ENCODE measurements around the gene LTBP1.
A peak's percentile ranks its signal among the peaks of the same experiment; 100 is the strongest.

LTBP1 gene

DNA sequence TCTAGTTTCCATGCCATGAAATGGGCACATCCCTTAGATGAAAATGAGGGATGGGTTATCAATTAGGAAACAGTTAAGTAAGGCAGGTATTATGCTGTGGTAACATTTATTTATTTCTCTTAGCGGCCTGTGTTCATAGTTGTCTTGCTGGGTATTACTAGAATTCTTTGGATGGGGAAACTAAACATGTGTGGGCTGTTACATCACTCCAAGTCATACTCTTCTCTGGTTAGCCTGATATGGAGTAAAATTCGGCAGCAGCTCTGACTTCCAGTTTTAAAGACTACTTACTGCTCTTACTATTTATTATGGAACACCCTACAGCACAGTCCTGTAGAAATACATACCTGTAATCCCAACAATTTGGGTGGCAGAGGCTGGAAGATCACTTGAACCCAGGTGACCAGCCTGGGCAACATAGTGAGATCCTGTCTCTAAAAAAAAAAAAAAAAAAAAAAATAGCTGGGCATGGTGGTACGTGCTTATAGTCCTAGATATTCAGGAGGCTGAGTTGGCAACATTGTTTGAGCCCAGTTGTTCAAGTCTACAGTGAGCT lies 496.6 kb downstream of the LTBP1 start:
- H3K4me1 ChIP-seq (ENCODE audit: low read depth, poor library complexity, severe bottlenecking), result peaks cover 14% of the 10 kb centered on the region
- no peaks in the 10 kb centered on the region for H3K27me3 ChIP-seq (ENCODE audit: insufficient read depth, low read depth)
- TF ChIP-seq, protein P1, sequence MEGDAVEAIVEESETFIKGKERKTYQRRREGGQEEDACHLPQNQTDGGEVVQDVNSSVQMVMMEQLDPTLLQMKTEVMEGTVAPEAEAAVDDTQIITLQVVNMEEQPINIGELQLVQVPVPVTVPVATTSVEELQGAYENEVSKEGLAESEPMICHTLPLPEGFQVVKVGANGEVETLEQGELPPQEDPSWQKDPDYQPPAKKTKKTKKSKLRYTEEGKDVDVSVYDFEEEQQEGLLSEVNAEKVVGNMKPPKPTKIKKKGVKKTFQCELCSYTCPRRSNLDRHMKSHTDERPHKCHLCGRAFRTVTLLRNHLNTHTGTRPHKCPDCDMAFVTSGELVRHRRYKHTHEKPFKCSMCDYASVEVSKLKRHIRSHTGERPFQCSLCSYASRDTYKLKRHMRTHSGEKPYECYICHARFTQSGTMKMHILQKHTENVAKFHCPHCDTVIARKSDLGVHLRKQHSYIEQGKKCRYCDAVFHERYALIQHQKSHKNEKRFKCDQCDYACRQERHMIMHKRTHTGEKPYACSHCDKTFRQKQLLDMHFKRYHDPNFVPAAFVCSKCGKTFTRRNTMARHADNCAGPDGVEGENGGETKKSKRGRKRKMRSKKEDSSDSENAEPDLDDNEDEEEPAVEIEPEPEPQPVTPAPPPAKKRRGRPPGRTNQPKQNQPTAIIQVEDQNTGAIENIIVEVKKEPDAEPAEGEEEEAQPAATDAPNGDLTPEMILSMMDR (conservative IDR thresholded peaks at IDR 0.05; ENCODE audit: low read depth, low read length), result no peak
- H4K20me1 ChIP-seq (ENCODE audit: insufficient read depth), result no peaks in the 10 kb centered on the region
- H3K79me2 ChIP-seq (ENCODE audit: insufficient read depth, low read depth), result no peaks in the 10 kb centered on the region
- H3K9ac ChIP-seq, result no peak overlapping the region
- H3K4me3 ChIP-seq (IDR thresholded peaks at IDR 0.05; ENCODE audit: insufficient read depth, low read depth, low read length), result no peak overlapping the region
- H3K27ac ChIP-seq, result no peak overlapping the region
- no peak overlapping the region for H3K4me2 ChIP-seq
- H3K36me3 ChIP-seq (ENCODE audit: insufficient read depth), result no peaks in the 10 kb centered on the region
- H2AFZ ChIP-seq (ENCODE audit: low read depth), result no peak overlapping the region

DNA sequence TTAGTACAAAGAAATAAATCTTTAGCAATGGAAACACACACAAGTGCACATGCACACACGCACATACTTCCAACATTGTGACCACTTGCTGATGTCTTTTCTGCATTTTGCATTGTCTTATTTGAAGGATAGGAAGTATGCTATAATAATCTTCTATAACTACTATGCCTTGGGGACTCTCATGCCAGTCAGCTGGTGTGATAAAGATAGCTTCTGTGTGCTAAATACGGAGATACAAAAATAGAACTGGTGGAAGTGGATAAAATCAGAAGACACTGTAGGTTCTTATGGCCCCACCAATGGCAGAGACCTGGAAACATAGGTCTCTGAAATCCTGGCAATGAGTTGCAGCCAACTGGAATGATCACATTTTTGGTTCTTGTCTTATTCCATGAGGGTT lies 498.2 kb downstream of the LTBP1 start:
- TF ChIP-seq, protein P1 (conservative IDR thresholded peaks at IDR 0.05; ENCODE audit: low read depth, low read length), result no peak
- Histone ChIP-seq H3K27me3 (ENCODE audit: insufficient read depth, low read depth) (no peaks in the 10 kb centered on the region), H3K79me2 (ENCODE audit: insufficient read depth, low read depth) (no peaks in the 10 kb centered on the region), H3K4me1 (ENCODE audit: low read depth, poor library complexity, severe bottlenecking) (peaks cover 30% of the 10 kb centered on the region), H3K9ac (no peak overlapping the region), H3K36me3 (ENCODE audit: insufficient read depth) (no peaks in the 10 kb centered on the region), H3K4me2 (no peak overlapping the region), H2AFZ (ENCODE audit: low read depth) (no peak overlapping the region), H3K4me3 (IDR thresholded peaks at IDR 0.05; ENCODE audit: insufficient read depth, low read depth, low read length) (no peak overlapping the region), H3K27ac (no peak overlapping the region), H4K20me1 (ENCODE audit: insufficient read depth) (no peaks in the 10 kb centered on the region)

DNA sequence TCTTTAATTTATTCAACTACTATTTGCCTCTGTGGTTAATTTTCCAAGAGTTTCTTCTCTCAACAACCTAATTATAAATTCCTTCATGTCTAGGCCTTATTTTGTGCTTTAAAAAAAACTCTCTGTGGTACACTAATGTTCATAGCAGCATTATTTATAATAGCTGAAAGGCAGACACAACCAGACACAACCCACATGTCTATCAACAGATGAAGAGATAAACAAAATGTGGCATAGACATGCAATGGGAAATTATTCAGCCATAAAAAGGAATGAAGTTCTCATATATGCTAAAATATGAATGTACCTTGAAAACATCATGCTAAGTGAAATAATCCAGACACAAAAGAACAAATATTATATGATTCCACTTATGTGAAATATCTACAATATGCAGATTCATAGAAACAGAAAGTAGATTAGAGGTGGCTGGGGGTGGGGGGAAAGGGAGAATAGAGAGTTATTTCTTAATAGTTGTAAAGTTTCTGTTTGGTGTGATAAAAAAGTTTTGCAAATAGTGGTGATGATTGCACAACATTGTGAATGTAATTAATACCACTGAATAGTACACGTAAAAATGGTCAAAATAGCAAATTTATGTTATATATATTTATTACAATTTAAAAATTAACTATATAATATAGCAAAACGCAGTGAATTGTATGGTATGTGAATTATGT lies 501.6 kb downstream of the LTBP1 start:
- Histone ChIP-seq H3K4me2 (peak overlapping the region; percentile 69), H3K4me3 (IDR thresholded peaks at IDR 0.05; ENCODE audit: insufficient read depth, low read depth, low read length) (no peak overlapping the region), H3K79me2 (ENCODE audit: insufficient read depth, low read depth) (no peaks in the 10 kb centered on the region), H3K27me3 (ENCODE audit: insufficient read depth, low read depth) (no peaks in the 10 kb centered on the region), H3K36me3 (ENCODE audit: insufficient read depth) (no peaks in the 10 kb centered on the region), H4K20me1 (ENCODE audit: insufficient read depth) (no peaks in the 10 kb centered on the region), H2AFZ (ENCODE audit: low read depth) (no peak overlapping the region), H3K27ac (peak overlapping the region; percentile 17; the same call in 1 of the 2 replicates), H3K4me1 (ENCODE audit: low read depth, poor library complexity, severe bottlenecking) (peaks cover 26% of the 10 kb centered on the region), H3K9ac (no peak overlapping the region)
- TF ChIP-seq, protein P1 (conservative IDR thresholded peaks at IDR 0.05; ENCODE audit: low read depth, low read length), result no peak

Measured in KMS-11 (cell line).